ENCODE measurements around the gene FNDC3B. TPM values are rescaled to one million over a fixed set of nuclear protein-coding genes. Genes with fewer than 3 reads are reported as not detected.

Gene FNDC3B
- total RNA-seq, 1 donor from 2014 or later = 153 TPM

GRCh38 chr3:172296975-172297332 is 257.6 kb downstream of the FNDC3B start:
- Histone ChIP-seq H3K27me3 (ENCODE audit: low read depth) (no peaks in the 10 kb centered on the region), H3K4me1 (peaks cover 5% of the 10 kb centered on the region), H3K27ac (no peak overlapping the region), H3K4me3 (no peak overlapping the region), H3K36me3 (peaks cover 73% of the 10 kb centered on the region), H3K9me3 (no peaks in the 10 kb centered on the region)
- no peak for TF ChIP-seq CTCF (IDR thresholded peaks at IDR 0.05)
- DNase-seq (no peak), ATAC-seq (no peak)
- intact Hi-C loops (cut with DNase I) = no loop called here

GRCh38 chr3:172298247-172298646 is 258.9 kb downstream of the FNDC3B start:
- peaks cover 73% of the 10 kb centered on the region for H3K36me3 ChIP-seq
- no peaks in the 10 kb centered on the region for H3K27me3 ChIP-seq (ENCODE audit: low read depth)
- no peak for ATAC-seq
- no peak for TF ChIP-seq CTCF (IDR thresholded peaks at IDR 0.05)
- DNase-seq = no peak
- no peaks in the 10 kb centered on the region for H3K9me3 ChIP-seq
- H3K4me1 ChIP-seq = peaks cover 4% of the 10 kb centered on the region
- no peak overlapping the region for H3K4me3 ChIP-seq
- no peak overlapping the region for H3K27ac ChIP-seq
- intact Hi-C loops (cut with DNase I) = no loop called here

GRCh38 chr3:172300187-172300586 is 260.8 kb downstream of the FNDC3B start:
- H3K4me3 ChIP-seq = no peak overlapping the region
- intact Hi-C loops (cut with DNase I) = no loop called here
- DNase-seq (no peak), ATAC-seq (no peak)
- TF ChIP-seq CTCF (IDR thresholded peaks at IDR 0.05) = no peak
- H3K9me3 ChIP-seq = no peaks in the 10 kb centered on the region
- H3K27me3 ChIP-seq (ENCODE audit: low read depth) = no peaks in the 10 kb centered on the region
- H3K4me1 ChIP-seq = no peaks in the 10 kb centered on the region
- no peak overlapping the region for H3K27ac ChIP-seq
- H3K36me3 ChIP-seq = peaks cover 71% of the 10 kb centered on the region

GRCh38 chr3:172300862-172301261 is 261.5 kb downstream of the FNDC3B start:
- no peak overlapping the region for H3K27ac ChIP-seq
- H3K4me1 ChIP-seq = no peaks in the 10 kb centered on the region
- no peak overlapping the region for H3K4me3 ChIP-seq
- H3K9me3 ChIP-seq = no peaks in the 10 kb centered on the region
- DNase-seq = no peak
- ATAC-seq = no peak
- H3K36me3 ChIP-seq = peaks cover 65% of the 10 kb centered on the region
- H3K27me3 ChIP-seq (ENCODE audit: low read depth) = no peaks in the 10 kb centered on the region
- intact Hi-C loops (cut with DNase I) = no loop called here
- no peak for TF ChIP-seq CTCF (IDR thresholded peaks at IDR 0.05)

GRCh38 chr3:172302203-172302602 is 262.8 kb downstream of the FNDC3B start:
- DNase-seq = no peak
- no peak for ATAC-seq
- Histone ChIP-seq H3K4me3 (no peak overlapping the region), H3K36me3 (peaks cover 56% of the 10 kb centered on the region), H3K4me1 (no peaks in the 10 kb centered on the region), H3K9me3 (no peaks in the 10 kb centered on the region), H3K27ac (no peak overlapping the region), H3K27me3 (ENCODE audit: low read depth) (no peaks in the 10 kb centered on the region)
- intact Hi-C loops (cut with DNase I) = no loop called here
- TF ChIP-seq CTCF (IDR thresholded peaks at IDR 0.05) = no peak

GRCh38 chr3:172303181-172303580 is 263.8 kb downstream of the FNDC3B start:
- Histone ChIP-seq H3K27ac (no peak overlapping the region), H3K9me3 (no peaks in the 10 kb centered on the region)
- no peak for ATAC-seq

More at GRCh38 chr3:172303181-172303580, 263.8 kb downstream of the FNDC3B start:
- no peak for DNase-seq
- Histone ChIP-seq H3K4me3 (no peak overlapping the region), H3K27me3 (ENCODE audit: low read depth) (no peaks in the 10 kb centered on the region), H3K36me3 (peaks cover 57% of the 10 kb centered on the region), H3K4me1 (no peaks in the 10 kb centered on the region)
- no peak for TF ChIP-seq CTCF (IDR thresholded peaks at IDR 0.05)
- intact Hi-C loops (cut with DNase I) = no loop called here
